Activated T-helper 17 cell treated with anti-CD3 and anti-CD28 coated beads, Interleukin-2, amount 50 U/mL, for 72 hours (primary cell): ENCODE results near the gene DMC1. TPM values are rescaled to one million over a fixed set of nuclear protein-coding genes. Genes with fewer than 3 reads are reported as not detected.
A peak's percentile ranks its signal among the peaks of the same experiment; 100 is the strongest.
"Not testable (repeated sequence)": the region's sequence is repeated elsewhere in the genome, so short reads cannot be mapped to it uniquely, and the experiment has no call there.

ENCODE experiments used
- ATAC-seq: fragments of 150-1000 bp; cut with Tn5 transposase; replicated peaks from 2 replicates; pipeline ENCODE4 v1.10.0; 2021; ENCODE audit warnings: mild to moderate bottlenecking, moderate library complexity
- H3K27ac Mint-ChIP-seq: one replicate; pipeline ENCODE4 v1.8.0; 2022; ENCODE audit warnings: mixed read lengths
- H3K27me3 Mint-ChIP-seq: one replicate; pipeline ENCODE4 v1.8.0; 2022; ENCODE audit warnings: mixed read lengths
- H3K36me3 Mint-ChIP-seq: one replicate; pipeline ENCODE4 v1.8.0; 2022; ENCODE audit warnings: low read depth, mild to moderate bottlenecking, mixed read lengths
- H3K4me1 Mint-ChIP-seq: one replicate; pipeline ENCODE4 v1.8.0; 2022; ENCODE audit warnings: mixed read lengths
- H3K4me3 Mint-ChIP-seq: one replicate; pipeline ENCODE4 v1.8.0; 2022; ENCODE audit warnings: mild to moderate bottlenecking, mixed read lengths
- H3K9me3 Mint-ChIP-seq: one replicate; pipeline ENCODE4 v1.8.0; 2022; ENCODE audit warnings: mixed read lengths
- total RNA-seq, 2 donors: library from RNA; stranded (reverse); gene quantifications; one replicate each; pipeline ENCODE4 v1.2.3, GENCODE V29; 2022

The DMC1 gene
- total RNA-seq, 2 donors from 2014 or later, result 10.8 to 13.2 TPM

GRCh38 chr22:38599466-38599865 lies 29.5 kb upstream of the DMC1 start:
- no peak for ATAC-seq
- Mint-ChIP-seq H3K9me3 (no peaks in the 10 kb centered on the region), H3K27ac (no peak overlapping the region), H3K4me1 (no peaks in the 10 kb centered on the region), H3K27me3 (peaks cover 8% of the 10 kb centered on the region), H3K36me3 (no peaks in the 10 kb centered on the region), H3K4me3 (no peak overlapping the region)

- H3K4me1 Mint-ChIP-seq, H3K4me3 Mint-ChIP-seq, H3K36me3 Mint-ChIP-seq, ATAC-seq, H3K27me3 Mint-ChIP-seq, H3K9me3 Mint-ChIP-seq, H3K27ac Mint-ChIP-seq: not testable (repeated sequence)
Measured at GRCh38 chr22:38582923-38583322, 12.9 kb upstream of the DMC1 start.

GRCh38 chr22:38578505-38578904 lies 8.5 kb upstream of the DMC1 start:
- Mint-ChIP-seq H3K36me3 (no peaks in the 10 kb centered on the region), H3K27me3 (peaks cover 3% of the 10 kb centered on the region), H3K4me1 (no peaks in the 10 kb centered on the region), H3K4me3 (no peak overlapping the region), H3K9me3 (no peaks in the 10 kb centered on the region), H3K27ac (no peak overlapping the region)
- ATAC-seq, result no peak

DNA sequence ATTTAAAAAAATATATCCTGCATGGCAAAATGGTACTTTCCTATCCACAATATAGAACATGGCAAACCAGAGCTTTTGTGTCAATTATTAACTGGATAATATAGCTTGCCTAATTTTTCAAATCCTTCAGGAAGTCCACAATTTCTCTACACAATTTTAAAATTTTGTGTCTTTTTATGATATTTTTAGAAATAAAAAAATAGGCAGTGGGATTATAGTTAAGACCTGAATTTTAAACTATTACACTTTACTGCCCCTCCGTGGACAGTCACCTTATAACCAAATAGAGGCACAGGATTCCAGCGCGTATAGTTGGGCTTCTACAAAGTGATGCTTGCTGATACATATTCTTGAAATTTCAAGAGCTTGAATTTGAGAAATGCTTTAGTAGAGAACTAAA lies 2.1 kb upstream of the DMC1 start:
- ATAC-seq, result no peak
- Mint-ChIP-seq H3K27me3 (no peaks in the 10 kb centered on the region), H3K4me3 (no peak overlapping the region), H3K36me3 (no peaks in the 10 kb centered on the region), H3K9me3 (no peaks in the 10 kb centered on the region), H3K27ac (no peak overlapping the region), H3K4me1 (no peaks in the 10 kb centered on the region)

GRCh38 chr22:38570779-38571364 lies 889 bp upstream of the DMC1 start:
- peak; percentile 28 for ATAC-seq
- Mint-ChIP-seq H3K27ac (peak overlapping the region; percentile 88), H3K27me3 (no peaks in the 10 kb centered on the region), H3K4me1 (no peaks in the 10 kb centered on the region), H3K4me3 (peak overlapping the region; percentile 90), H3K9me3 (no peaks in the 10 kb centered on the region), H3K36me3 (no peaks in the 10 kb centered on the region)

- Mint-ChIP-seq H3K27me3 (no peaks in the 10 kb centered on the region), H3K9me3 (no peaks in the 10 kb centered on the region), H3K36me3 (no peaks in the 10 kb centered on the region), H3K4me1 (no peaks in the 10 kb centered on the region), H3K27ac (peak overlapping the region; percentile 88), H3K4me3 (peak overlapping the region; percentile 90)
- peak; percentile 6 for ATAC-seq
Measured at GRCh38 chr22:38569181-38569971, 607 bp downstream of the DMC1 start.

DNA sequence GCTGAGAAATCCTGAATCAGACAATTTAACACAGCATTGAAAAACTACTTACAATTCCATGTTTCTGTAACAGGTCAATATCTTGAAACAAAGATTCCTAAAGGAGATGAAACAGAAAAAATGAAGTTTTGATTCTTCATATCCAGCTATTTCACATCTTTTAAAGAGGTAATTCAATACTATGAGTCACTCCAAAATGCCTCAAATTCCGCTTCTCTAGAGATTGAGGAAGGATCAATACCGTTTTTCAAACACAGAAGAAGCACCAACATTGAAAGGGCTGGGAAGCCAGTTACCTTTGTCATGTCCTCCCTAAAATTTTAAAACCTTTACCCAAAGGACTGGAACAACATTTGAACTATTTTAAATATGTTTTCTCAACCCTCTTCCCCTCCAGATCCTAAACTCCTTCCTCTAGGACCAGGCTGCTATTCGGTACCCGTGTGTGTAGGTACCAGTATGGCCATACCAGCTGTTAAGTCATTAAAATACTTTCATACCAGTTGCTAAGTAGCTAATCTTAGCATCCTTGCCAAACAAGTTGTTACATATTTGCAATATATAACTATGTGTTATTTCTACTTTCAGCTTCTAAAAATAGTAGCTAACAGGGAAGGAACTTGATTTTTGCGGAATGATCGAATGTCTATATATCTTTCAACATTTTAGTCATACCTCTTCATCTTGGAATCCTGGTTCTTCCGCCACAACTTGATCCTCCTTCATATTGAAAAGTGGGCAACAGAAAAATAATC lies 2.3 kb downstream of the DMC1 start:
- Mint-ChIP-seq H3K27me3 (no peaks in the 10 kb centered on the region), H3K4me3 (no peak overlapping the region), H3K9me3 (no peaks in the 10 kb centered on the region), H3K4me1 (no peaks in the 10 kb centered on the region), H3K36me3 (no peaks in the 10 kb centered on the region), H3K27ac (no peak overlapping the region)
- ATAC-seq, result no peak

DNA sequence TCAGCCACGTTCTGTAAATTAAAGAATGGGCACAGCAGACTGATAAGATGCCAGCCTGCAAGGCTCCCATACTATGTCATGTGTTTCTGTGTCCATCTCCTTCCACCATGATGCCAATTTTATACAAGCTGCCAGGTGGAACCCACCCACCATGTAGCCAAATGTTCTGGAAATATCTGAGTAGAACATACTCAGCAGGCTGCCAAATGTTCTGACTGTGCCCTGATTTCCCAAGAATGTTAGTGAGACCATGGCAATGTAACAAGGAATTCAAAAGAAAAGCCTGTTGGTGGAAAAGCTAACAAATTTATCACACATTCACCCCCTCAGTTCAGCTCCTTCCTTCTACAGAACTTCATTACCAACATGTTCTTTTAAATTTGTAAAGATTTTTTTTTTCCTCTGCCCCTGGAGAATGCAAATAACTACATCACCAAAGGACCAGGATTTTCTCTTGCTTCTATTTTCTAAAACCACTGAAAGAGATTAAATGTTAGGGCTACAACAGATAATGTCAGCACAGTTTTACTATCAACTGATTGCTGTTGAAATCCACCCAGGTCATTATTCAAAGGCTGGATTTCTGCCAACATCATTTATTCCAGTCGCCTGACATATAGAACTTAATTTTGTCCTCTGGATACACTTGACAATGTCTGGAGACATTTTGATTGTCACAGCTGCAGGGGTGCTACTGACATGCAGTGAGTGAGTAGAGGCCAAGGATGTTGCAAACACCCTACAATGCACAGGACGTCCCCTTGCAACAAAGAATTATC lies 3.1 kb downstream of the DMC1 start:
- H3K4me3 Mint-ChIP-seq, result no peak overlapping the region
- H3K27me3 Mint-ChIP-seq, result no peaks in the 10 kb centered on the region
- H3K4me1 Mint-ChIP-seq, result no peaks in the 10 kb centered on the region
- no peak overlapping the region for H3K27ac Mint-ChIP-seq
- ATAC-seq, result no peak
- no peaks in the 10 kb centered on the region for H3K9me3 Mint-ChIP-seq
- no peaks in the 10 kb centered on the region for H3K36me3 Mint-ChIP-seq

GRCh38 chr22:38565441-38565840 lies 4.5 kb downstream of the DMC1 start:
- Mint-ChIP-seq H3K36me3 (peaks cover 8% of the 10 kb centered on the region), H3K9me3 (no peaks in the 10 kb centered on the region), H3K4me3 (no peak overlapping the region), H3K4me1 (no peaks in the 10 kb centered on the region), H3K27ac (no peak overlapping the region), H3K27me3 (no peaks in the 10 kb centered on the region)
- ATAC-seq, result no peak

DNA sequence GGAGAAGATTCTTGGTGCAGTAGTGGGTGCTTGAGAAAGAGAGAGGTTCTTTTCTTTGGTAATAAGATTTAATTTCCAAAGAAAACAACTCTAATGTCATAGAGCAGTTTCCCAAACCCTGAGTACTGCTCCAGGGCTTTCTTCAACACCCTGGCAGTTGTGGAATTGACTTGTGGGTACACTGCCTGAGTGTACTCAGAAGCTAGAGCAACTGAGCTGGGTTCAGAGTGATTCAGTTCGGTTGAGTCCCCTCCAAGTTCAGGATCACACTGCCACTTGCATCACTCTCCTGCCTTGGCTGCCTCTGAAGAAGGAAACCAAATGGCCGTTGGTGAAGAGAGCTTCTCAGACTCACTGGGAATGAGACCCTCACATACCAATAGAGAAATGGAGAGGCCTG lies 5.3 kb downstream of the DMC1 start:
- Mint-ChIP-seq H3K27ac (no peak overlapping the region), H3K4me3 (no peak overlapping the region), H3K9me3 (no peaks in the 10 kb centered on the region), H3K4me1 (no peaks in the 10 kb centered on the region), H3K27me3 (no peaks in the 10 kb centered on the region), H3K36me3 (peaks cover 8% of the 10 kb centered on the region)
- no peak for ATAC-seq

DNA sequence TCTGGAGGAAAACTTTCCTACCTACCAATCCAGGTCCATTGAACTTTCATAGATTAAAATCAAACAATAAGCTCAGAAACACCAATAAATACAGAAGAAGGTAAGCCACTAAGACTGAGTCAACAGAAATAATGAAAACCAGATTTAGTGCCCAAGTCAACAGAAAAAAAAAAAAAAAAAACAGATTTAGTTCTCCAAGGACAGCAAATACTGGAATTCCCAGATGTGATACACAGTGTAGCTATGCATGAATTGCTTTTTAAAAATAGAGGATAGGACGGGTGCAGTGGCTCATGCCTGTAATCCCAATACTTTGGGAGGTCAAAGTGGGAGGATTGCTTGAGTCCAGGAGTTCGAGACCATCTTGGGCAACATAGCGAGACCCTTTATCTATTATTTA lies 15.7 kb downstream of the DMC1 start:
- Mint-ChIP-seq H3K27me3 (no peaks in the 10 kb centered on the region), H3K36me3 (no peaks in the 10 kb centered on the region)

GRCh38 chr22:38549101-38549894 lies 20.7 kb downstream of the DMC1 start:
- no peaks in the 10 kb centered on the region for H3K27me3 Mint-ChIP-seq
- H3K4me3 Mint-ChIP-seq, result no peak overlapping the region
- H3K4me1 Mint-ChIP-seq, result no peaks in the 10 kb centered on the region
- ATAC-seq, result no peak
- no peak overlapping the region for H3K27ac Mint-ChIP-seq
- no peaks in the 10 kb centered on the region for H3K9me3 Mint-ChIP-seq
- no peaks in the 10 kb centered on the region for H3K36me3 Mint-ChIP-seq

More for the DNA sequence above, 15.7 kb downstream of the DMC1 start:
- no peaks in the 10 kb centered on the region for H3K4me1 Mint-ChIP-seq
- no peak overlapping the region for H3K4me3 Mint-ChIP-seq
- no peak for ATAC-seq
- H3K9me3 Mint-ChIP-seq, result no peaks in the 10 kb centered on the region
- H3K27ac Mint-ChIP-seq, result no peak overlapping the region

DNA sequence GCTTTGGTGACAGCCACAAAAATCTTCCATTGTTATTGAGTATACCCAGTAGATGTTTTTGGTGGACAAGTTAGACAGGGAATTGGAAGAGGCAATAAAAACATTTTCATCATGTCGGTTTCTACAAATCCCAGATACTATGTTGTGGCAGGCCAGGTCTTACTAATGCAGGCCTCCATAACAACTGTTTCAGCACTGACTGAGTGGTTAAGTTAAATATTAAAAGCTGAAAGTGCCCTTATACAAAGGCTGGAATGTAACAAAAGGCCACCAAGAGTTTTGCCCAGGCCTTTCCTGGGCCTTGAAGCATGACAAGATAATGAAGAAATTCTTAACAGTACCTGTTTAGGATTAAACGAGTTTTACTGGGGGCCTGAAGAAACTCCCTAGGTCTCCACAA lies 29.3 kb downstream of the DMC1 start:
- no peak overlapping the region for H3K27ac Mint-ChIP-seq

More for the DNA sequence above, 29.3 kb downstream of the DMC1 start:
- Mint-ChIP-seq H3K9me3 (peaks cover 5% of the 10 kb centered on the region), H3K4me3 (no peak overlapping the region), H3K27me3 (no peaks in the 10 kb centered on the region), H3K4me1 (no peaks in the 10 kb centered on the region), H3K36me3 (no peaks in the 10 kb centered on the region)
- ATAC-seq, result no peak
